GM13977 (cell line): ENCODE results near the gene TMEM225B.
A peak's percentile ranks its signal among the peaks of the same experiment; 100 is the strongest.
"Not testable (repeated sequence)": the region's sequence is repeated elsewhere in the genome, so short reads cannot be mapped to it uniquely, and the experiment has no call there.

Source experiments
- DNase-seq: peaks from one replicate; pipeline ENCODE4 v3.0.0; 2012; ENCODE audit warnings: low spot score
- in situ Hi-C: fragments of 300-500 bp; cut with MboI; formaldehyde crosslinking; loops from one replicate; pipeline ENCODE4 v1.12.0; 2022; ENCODE audit warnings: low sequenced_read_pairs, low pct_unique_long_range_greater_than_20kb, mixed read lengths, inconsistent platforms; ENCODE audit not compliant: unreplicated experiment
- TF ChIP-seq, protein P1 (sequence below): IDR thresholded peaks from 2 replicates; pipeline ENCODE4 v1.5.1; 2012; ENCODE audit warnings: mild to moderate bottlenecking, control low read depth; ENCODE audit not compliant: insufficient read depth; ENCODE audit errors: extremely low read depth, missing control alignments

TMEM225B gene

DNA sequence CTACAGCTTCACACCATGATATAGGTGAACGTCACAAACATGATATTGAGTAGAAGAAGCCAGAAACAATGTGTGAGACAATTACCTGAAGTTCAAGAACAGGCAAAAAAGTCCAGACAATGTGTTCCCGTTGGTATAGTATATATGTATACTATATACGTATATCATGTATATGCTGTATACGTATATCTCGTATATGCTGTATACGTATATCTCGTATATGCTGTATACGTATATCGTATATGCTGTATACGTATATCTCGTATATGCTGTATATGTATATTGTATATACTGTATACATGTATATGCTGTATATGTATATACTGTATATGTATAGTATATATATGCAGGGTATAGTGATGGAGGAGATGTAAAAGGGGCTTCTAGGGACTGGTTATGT is 29.4 kb downstream of the TMEM225B start:
- in situ Hi-C loops, result no loop called here
- TF ChIP-seq, protein P1, sequence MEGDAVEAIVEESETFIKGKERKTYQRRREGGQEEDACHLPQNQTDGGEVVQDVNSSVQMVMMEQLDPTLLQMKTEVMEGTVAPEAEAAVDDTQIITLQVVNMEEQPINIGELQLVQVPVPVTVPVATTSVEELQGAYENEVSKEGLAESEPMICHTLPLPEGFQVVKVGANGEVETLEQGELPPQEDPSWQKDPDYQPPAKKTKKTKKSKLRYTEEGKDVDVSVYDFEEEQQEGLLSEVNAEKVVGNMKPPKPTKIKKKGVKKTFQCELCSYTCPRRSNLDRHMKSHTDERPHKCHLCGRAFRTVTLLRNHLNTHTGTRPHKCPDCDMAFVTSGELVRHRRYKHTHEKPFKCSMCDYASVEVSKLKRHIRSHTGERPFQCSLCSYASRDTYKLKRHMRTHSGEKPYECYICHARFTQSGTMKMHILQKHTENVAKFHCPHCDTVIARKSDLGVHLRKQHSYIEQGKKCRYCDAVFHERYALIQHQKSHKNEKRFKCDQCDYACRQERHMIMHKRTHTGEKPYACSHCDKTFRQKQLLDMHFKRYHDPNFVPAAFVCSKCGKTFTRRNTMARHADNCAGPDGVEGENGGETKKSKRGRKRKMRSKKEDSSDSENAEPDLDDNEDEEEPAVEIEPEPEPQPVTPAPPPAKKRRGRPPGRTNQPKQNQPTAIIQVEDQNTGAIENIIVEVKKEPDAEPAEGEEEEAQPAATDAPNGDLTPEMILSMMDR, result no peak
- no peak for DNase-seq

DNA sequence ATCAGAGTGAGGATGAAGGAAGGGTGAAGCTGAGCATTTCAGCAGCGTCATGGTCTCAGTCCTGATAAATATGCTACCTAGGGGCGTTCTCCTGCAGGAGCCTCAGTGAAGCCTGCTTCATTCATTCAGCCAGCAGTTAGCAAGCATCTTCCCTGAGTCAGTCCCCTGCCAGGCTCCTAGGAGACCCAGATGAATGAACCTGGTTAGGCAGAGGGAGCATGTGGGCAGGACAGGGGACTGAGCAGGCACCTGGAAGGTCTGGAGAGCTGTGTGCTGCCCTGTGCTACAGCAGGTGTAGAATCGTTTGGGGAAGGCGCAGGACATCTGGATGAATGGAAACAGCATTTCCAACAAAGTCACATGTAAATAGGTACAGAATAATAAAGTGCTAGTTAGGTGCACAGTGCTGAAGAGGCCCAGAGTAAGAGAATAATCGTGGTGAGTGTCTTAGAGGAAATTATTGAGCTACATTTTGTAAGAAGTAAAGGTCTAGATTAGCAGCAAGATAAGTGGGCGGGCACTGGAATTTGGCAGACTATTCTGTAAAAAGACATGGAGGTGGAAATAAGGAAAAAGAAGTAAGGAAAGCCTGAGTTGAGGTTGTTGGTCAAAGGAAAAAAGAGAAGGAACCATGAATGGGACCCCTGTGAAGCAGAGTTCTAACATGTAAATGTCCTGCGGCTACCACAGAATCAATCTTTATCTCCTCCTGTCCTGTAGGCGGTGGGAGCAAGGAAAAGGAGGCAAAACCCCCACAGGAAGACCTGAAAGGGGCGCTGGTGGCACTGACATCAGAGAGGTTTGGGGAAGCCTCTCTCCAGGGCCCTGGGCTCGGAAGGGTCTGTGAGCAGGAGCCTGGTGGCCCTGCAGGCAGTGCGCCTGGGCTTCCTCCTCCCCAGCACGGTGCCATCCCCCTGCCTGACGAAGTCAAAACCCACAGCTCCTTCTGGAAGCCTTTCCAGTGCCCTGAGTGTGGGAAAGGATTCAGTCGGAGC is 30.7 kb downstream of the TMEM225B start:
- no peak for DNase-seq
- TF ChIP-seq, protein P1, result no peak
- in situ Hi-C loops, result no loop called here

DNA sequence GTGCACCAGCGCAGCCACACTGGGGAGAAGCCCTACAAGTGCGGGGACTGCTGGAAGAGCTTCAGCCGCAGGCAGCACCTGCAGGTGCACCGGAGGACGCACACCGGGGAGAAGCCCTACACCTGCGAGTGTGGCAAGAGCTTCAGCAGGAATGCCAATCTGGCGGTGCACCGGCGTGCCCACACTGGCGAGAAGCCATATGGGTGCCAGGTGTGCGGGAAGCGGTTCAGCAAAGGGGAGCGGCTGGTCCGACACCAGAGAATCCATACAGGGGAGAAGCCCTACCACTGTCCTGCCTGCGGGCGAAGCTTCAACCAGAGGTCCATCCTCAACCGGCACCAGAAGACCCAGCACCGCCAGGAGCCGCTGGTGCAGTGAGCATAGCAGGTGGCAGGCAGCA is 31.6 kb downstream of the TMEM225B start:
- in situ Hi-C loops, result no loop called here
- TF ChIP-seq, protein P1, result no peak
- no peak for DNase-seq

DNA sequence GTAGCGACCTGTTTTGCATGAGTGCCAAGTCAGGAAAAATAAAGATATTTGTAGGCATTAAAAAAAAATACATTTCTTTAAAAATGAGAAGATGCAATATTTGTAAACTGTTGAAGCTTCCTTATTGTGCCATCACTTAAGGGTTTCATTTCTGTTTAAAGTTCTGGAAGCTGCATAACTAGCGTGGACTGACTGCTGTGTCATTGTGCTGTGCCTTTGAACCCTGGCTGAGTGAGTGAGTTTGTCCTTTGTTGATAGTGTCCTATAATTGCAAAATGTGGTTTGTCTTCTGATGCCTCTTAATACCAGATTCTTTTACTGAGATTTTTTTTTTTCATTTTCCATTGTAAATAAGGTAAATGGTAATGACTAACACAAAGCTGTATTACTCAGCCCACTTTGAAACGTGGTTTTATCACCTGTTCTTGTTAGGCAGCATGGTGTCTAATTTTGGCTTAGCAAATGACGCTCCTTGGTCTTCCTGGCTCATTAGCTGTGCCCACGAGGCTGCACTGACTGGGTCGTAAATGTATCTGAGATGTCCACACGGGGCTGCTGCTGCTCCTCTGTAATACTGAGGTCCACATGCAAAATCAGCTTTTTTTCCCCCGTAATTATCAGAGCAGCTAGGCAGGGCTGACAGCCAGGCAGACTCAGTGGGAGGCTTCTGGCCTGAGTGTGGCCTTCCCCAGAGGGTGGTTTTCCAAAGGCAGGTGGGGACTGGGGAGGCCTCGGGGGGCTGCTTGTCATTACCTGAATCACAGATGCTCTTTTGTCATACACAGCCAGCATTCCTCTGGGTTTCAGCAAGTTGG is 33.4 kb downstream of the TMEM225B start:
- TF ChIP-seq, protein P1, result peak; percentile 31
- no peak for DNase-seq
- in situ Hi-C loops, result no loop called here

DNA sequence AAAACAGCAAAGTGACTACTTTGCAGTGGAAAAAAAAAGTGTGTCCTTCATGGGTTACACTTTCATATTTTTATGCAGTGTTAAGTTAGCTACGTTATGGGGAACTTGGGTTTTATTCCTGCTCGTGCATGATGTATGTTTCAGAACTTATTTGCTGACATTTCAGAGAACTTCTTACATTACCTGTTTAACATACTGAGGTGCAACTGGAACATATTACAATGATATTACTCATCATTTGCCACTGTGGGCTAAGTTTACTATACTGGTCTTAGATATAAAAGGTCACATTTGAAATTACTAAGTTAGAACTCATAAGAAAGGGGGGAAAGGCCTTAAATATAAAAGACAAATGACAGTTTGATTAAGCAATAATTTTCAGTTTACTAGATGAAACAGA is 39.3 kb downstream of the TMEM225B start:
- in situ Hi-C loops, DNase-seq: not testable (repeated sequence)

DNA sequence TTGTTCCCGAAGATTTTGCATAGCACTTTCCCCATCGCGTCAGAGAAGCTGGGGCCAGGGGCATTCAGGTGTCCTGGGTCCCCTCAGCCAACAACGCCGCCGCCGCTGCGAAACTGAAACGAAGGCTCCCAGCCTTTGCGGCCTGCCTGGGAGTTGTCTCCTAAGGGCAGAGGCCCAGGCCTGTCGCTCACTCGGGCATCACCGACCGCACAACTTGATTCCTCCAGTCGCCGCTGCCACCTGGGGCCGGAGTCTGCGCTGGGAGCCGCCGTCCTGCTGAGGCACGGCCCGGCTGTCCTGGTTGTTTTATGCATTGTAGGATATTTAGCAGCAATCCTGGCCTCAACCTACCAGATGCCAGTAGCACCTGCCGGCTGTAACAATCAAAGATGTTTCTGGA is 40.7 kb downstream of the TMEM225B start:
- TF ChIP-seq, protein P1, result no peak
- in situ Hi-C loops, result no loop called here
- no peak for DNase-seq

DNA sequence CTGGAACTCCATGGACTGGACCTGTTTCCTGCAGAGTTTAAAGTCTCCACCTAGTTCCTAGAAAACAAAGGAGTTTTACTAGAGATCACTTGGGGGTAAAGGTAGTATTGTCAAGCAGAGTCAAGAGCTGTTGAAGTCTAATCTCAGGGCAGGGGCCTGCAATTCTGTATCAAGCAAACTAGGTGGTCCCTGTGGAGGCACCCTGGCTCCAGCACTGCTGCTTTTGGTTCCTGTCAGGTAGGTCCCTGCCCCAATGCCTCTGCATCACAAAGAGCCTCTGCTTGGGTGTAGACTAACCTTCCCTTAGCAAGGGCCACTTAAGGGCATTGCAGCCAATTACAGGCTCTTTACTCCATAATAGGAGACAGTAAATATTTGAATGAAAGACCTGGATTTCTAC is 41.2 kb downstream of the TMEM225B start:
- no peak for DNase-seq
- TF ChIP-seq, protein P1, result no peak
- in situ Hi-C loops, result no loop called here
